GM12878 (cell line): ENCODE results near the gene TTC16. TPM values are rescaled to one million over a fixed set of nuclear protein-coding genes. Genes with fewer than 3 reads are reported as not detected.

ENCODE experiments used
- ATAC-seq: fragments of 200-7000 bp; cut with Tn5 transposase; 3 replicates; pipeline ENCODE4 v1.9.1; 2020; ENCODE audit warnings: mild to moderate bottlenecking, moderate library complexity
- BruUV-seq: library from RNA; stranded (reverse); fragments of 400-500 nt; replicated peaks from 2 replicates; lab custom pipeline; 2021; lab: Mats Ljungman, UMichigan
- CTCF ChIA-PET: fragments of 300-600 bp; sonication (Branson Sonifier 250); formaldehyde crosslinking; extraction: SDS; loops from one replicate; lab custom pipeline; 2021; ENCODE audit warnings: inconsistent platforms; lab: Yijun Ruan, JAX
- POLR2A ChIA-PET: fragments of 350-600 bp; formaldehyde crosslinking; extraction: SDS; loops from one replicate; lab custom pipeline; 2021; ENCODE audit warnings: inconsistent platforms; lab: Charles Lee
- RAD21 ChIA-PET: fragments of 300-600 bp; sonication (Branson Sonifier 250); formaldehyde crosslinking; loops from one replicate; lab custom pipeline; 2023; ENCODE audit warnings: antibody characterized with exemption; ENCODE audit not compliant: unreplicated experiment; lab: Charles Lee
- SMC1A ChIA-PET: fragments of 300-600 bp; sonication (Branson Sonifier 250); formaldehyde crosslinking; loops from one replicate; lab custom pipeline; 2023; ENCODE audit not compliant: unreplicated experiment, uncharacterized antibody; lab: Charles Lee
- DNase-seq: peaks from one replicate; pipeline ENCODE4 v3.0.0-alpha.2; 2011; ENCODE audit warnings: low read depth, low spot score
- FAIRE-seq: peaks from 3 replicates; lab custom pipeline; 2011; peaks lifted over from hg19 to GRCh38; lab: Jason Lieb, UNC
- H2AFZ ChIP-seq: 2 replicates; pipeline ENCODE4 v1.6.0; 2011; ENCODE audit warnings: low read depth, low read length, control low read depth; ENCODE audit not compliant: control insufficient read depth
- H3K27ac ChIP-seq: 2 replicates; pipeline ENCODE4 v1.5.1; 2011; ENCODE audit warnings: control low read depth; ENCODE audit not compliant: control insufficient read depth, insufficient read depth
- H3K27me3 ChIP-seq, 2 experiments: replicated peaks in 1 of 2; 2 replicates each; pipeline versions ENCODE4 v1.6.0 to v1.6.1; 2011; ENCODE audit warnings: low read length in 1 of 2; ENCODE audit not compliant: control insufficient read depth in 2 of 2, insufficient read depth in 2 of 2
- H3K36me3 ChIP-seq, 2 experiments: 2 replicates each; pipeline ENCODE4 v1.5.1; 2011; ENCODE audit warnings: low read length in 1 of 2; ENCODE audit not compliant: control insufficient read depth in 2 of 2, insufficient read depth in 2 of 2
- H3K4me1 ChIP-seq: 2 replicates; pipeline ENCODE4 v1.6.1; 2011; ENCODE audit warnings: mild to moderate bottlenecking, low read length, moderate library complexity, mixed read lengths; ENCODE audit not compliant: control insufficient read depth, insufficient read depth
- H3K4me2 ChIP-seq: 2 replicates; pipeline ENCODE4 v1.6.0; 2011; ENCODE audit warnings: control low read depth; ENCODE audit not compliant: control insufficient read depth, insufficient read depth
- H3K4me3 ChIP-seq: fragments of 200-600 bp; sonication (generic); 2 replicates; pipeline ENCODE4 v1.5.1; 2016
- H3K79me2 ChIP-seq: 2 replicates; pipeline ENCODE4 v1.6.0; 2011; ENCODE audit warnings: low read length; ENCODE audit not compliant: control insufficient read depth, insufficient read depth
- H3K9ac ChIP-seq: 2 replicates; pipeline ENCODE4 v1.8.0; 2011; ENCODE audit warnings: low read length, control low read depth, mixed read lengths; ENCODE audit not compliant: control insufficient read depth, insufficient read depth
- H3K9me3 ChIP-seq: replicated peaks from 3 replicates; pipeline ENCODE4 v1.5.1; 2011; ENCODE audit warnings: mild to moderate bottlenecking, low read length; ENCODE audit not compliant: control insufficient read depth, insufficient read depth
- H4K20me1 ChIP-seq: 2 replicates; pipeline ENCODE4 v1.6.0; 2011; ENCODE audit not compliant: control insufficient read depth, insufficient read depth
- BCL11A ChIP-seq: IDR thresholded peaks from 2 replicates; pipeline ENCODE4 v1.6.1; 2011; ENCODE audit warnings: low read depth, low read length
- BMI1 ChIP-seq: fragments of 450-650 bp; IDR thresholded peaks from 2 replicates; pipeline ENCODE4 v1.6.1; 2016; ENCODE audit warnings: mild to moderate bottlenecking, moderate library complexity, borderline replicate concordance
- CTCF ChIP-seq, 3 experiments: IDR thresholded peaks in 2 of 3; conservative IDR thresholded peaks in 1 of 3; 2 replicates each; pipeline ENCODE4 v1.5.1; 2011; ENCODE audit warnings: low read depth in 3 of 3, low read length in 3 of 3, mild to moderate bottlenecking in 3 of 3, control low read depth in 2 of 3, moderate library complexity in 2 of 3, inconsistent platforms in 1 of 3, mixed read lengths in 1 of 3; ENCODE audit not compliant: control insufficient read depth in 2 of 3, insufficient read depth in 1 of 3; ENCODE audit errors: extremely low read depth in 1 of 3
- EZH2 ChIP-seq: IDR thresholded peaks from 2 replicates; pipeline ENCODE4 v1.6.1; 2012; ENCODE audit warnings: low read depth, mild to moderate bottlenecking, control low read depth, inconsistent platforms, low read length, borderline replicate concordance; ENCODE audit not compliant: control insufficient read depth
- JUNB ChIP-seq: IDR thresholded peaks from 2 replicates; pipeline ENCODE4 v1.6.1; 2016; ENCODE audit warnings: antibody characterized with exemption, mild to moderate bottlenecking
- KAT2A ChIP-seq: conservative IDR thresholded peaks from 2 replicates; pipeline ENCODE4 v1.6.1; 2011; ENCODE audit warnings: low read depth, low read length; ENCODE audit not compliant: control insufficient read depth
- KLF5 ChIP-seq: fragments of 450-650 bp; IDR thresholded peaks from 2 replicates; pipeline ENCODE4 v1.6.1; 2014; ENCODE audit warnings: mild to moderate bottlenecking; ENCODE audit not compliant: partially characterized antibody
- NBN ChIP-seq: fragments of 450-650 bp; IDR thresholded peaks from 2 replicates; pipeline ENCODE4 v1.6.1; 2016
- NFYA ChIP-seq: IDR thresholded peaks from 2 replicates; pipeline ENCODE4 v1.6.1; 2011; ENCODE audit warnings: low read depth, mild to moderate bottlenecking, low read length, improper control_type of control experiment, borderline replicate concordance
- NFYB ChIP-seq: IDR thresholded peaks from 2 replicates; pipeline ENCODE4 v1.6.1; 2011; ENCODE audit warnings: low read depth, mild to moderate bottlenecking, low read length, improper control_type of control experiment, moderate library complexity; ENCODE audit not compliant: insufficient read depth
- NRF1 ChIP-seq: conservative IDR thresholded peaks from 2 replicates; pipeline ENCODE4 v1.6.1; 2011; ENCODE audit warnings: mild to moderate bottlenecking, low read depth, low read length, improper control_type of control experiment
- RAD51 ChIP-seq: fragments of 450-650 bp; IDR thresholded peaks from 2 replicates; pipeline ENCODE4 v1.6.1; 2016; ENCODE audit warnings: moderate library complexity, mild to moderate bottlenecking, inconsistent platforms
- RBBP5 ChIP-seq: fragments of 200-600 bp; sonication (generic); conservative IDR thresholded peaks from 2 replicates; pipeline ENCODE4 v1.6.1; 2016
- RCOR1 ChIP-seq: conservative IDR thresholded peaks from 2 replicates; pipeline ENCODE4 v1.6.1; 2012; ENCODE audit warnings: low read depth, low read length, improper control_type of control experiment
- SIX5 ChIP-seq: IDR thresholded peaks from 2 replicates; pipeline ENCODE4 v1.6.1; 2011; ENCODE audit warnings: mild to moderate bottlenecking, low read depth, low read length, moderate library complexity; ENCODE audit not compliant: severe bottlenecking
- SMAD5 ChIP-seq: IDR thresholded peaks from 2 replicates; pipeline ENCODE4 v1.6.1; 2016; ENCODE audit warnings: antibody characterized with exemption, low read depth
- TCF7 ChIP-seq: IDR thresholded peaks from 2 replicates; pipeline ENCODE4 v1.6.1; 2014; ENCODE audit warnings: antibody characterized with exemption, borderline replicate concordance
- WGBS: methylation state at CpG from one replicate; pipeline ENCODE4 v1.1.6; 2016; ENCODE audit warnings: low lambda C conversion rate; ENCODE audit not compliant: insufficient replicate concordance, insufficient coverage; ENCODE audit errors: missing lambda C conversion rate; 5-methylcytosine and 5-hydroxymethylcytosine counted together
- in situ Hi-C: fragments of 300-500 bp; cut with MboI; formaldehyde crosslinking; loops from 9 replicates; pipeline ENCODE4 v1.14.3; 2018; ENCODE audit warnings: mixed read lengths
- intact Hi-C: fragments of 100-400 bp; cut with micrococcal nuclease; formaldehyde crosslinking; loops from one replicate; pipeline ENCODE4 v1.14.2; 2022; ENCODE audit not compliant: unreplicated experiment
- polyA plus RNA-seq, 11 experiments: library from polyadenylated mRNA; depleted of rRNA in 4 of 11; unstranded in 6 of 11; stranded (reverse) in 5 of 11; fragments of >200 nt; fragmentation: Nextera tagmentation in 4 of 11; fragmentation: Illumina TruSeq in 1 of 11; extraction: Ambion mirVana in 4 of 11; extraction: Trizol in 1 of 11; gene quantifications; 1 replicate in 1 of 11; 2 replicates in 10 of 11; pipeline versions ENCODE4 v1.2.1 to v1.2.3, GENCODE V29; 2011 to 2016; ENCODE audit warnings: inconsistent platforms in 2 of 11, missing spikeins in 2 of 11, low read depth in 1 of 11
- total RNA-seq, 4 experiments: library from RNA; depleted of rRNA in 3 of 4; stranded (reverse); fragments of >200 nt in 3 of 4; fragmentation: Illumina TruSeq in 1 of 4; extraction: Trizol in 1 of 4; gene quantifications; 2 replicates each; pipeline versions ENCODE4 v1.2.1 to v1.2.3, GENCODE V29; 2013 to 2021

The TTC16 gene
- total and polyA plus RNA-seq, 10 of the 15 experiments (the other 5 are each of a cell fraction or from before 2014, with no cell fraction given), result 0.03 TPM; not detected in 9

DNA sequence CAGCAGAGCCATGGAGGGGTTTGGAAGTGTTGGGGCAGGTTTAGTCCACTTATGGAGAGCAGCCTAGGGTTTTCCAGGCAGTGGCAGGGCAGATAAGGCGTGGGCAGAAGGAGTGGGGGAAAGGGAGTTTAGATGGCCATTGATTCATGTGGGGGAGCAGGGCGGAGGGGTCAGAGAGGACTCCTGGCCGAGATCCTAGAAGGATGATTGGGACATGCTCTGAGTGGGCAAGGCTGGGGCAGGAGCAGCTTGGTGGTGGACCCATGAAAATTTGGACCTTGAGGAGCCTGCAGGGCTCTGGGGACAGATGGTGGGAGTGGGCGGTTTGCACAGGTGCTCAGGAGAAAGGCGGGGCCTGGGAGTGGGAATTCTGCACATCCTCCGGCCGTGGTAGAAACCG is 37.3 kb downstream of the TTC16 start:
- RAD21 ChIA-PET, result no interaction called here
- H3K36me3 ChIP-seq, result peaks cover 12 to 16% of the 10 kb centered on the region in 2 experiments; a peak in 3 of 4 replicates
- in situ Hi-C loops, result no loop called here

More for the DNA sequence above, 37.3 kb downstream of the TTC16 start:
- Histone ChIP-seq H3K9ac (no peak overlapping the region), H3K27ac (no peak overlapping the region), H3K9me3 (no peaks in the 10 kb centered on the region), H4K20me1 (no peaks in the 10 kb centered on the region), H3K4me1 (no peaks in the 10 kb centered on the region), H2AFZ (no peak overlapping the region), H3K27me3 (no peaks in the 10 kb centered on the region), H3K4me3 (no peak overlapping the region), H3K79me2 (no peaks in the 10 kb centered on the region), H3K4me2 (no peak overlapping the region)
- intact Hi-C loops, result no loop called here
- no peak for DNase-seq
- no TSS peak for BruUV-seq
- SMC1A ChIA-PET, result no interaction called here
- FAIRE-seq, result no peak
- CTCF ChIA-PET, result no interaction called here
- POLR2A ChIA-PET, result no interaction called here
- TF ChIP-seq NFYA (no peak), NBN (no peak), NRF1 (no peak), EZH2 (no peak), KLF5 (no peak), KAT2A (no peak), SIX5 (no peak), RBBP5 (no peak), NFYB (no peak), JUNB (no peak), TCF7 (no peak), CTCF (IDR thresholded peaks at IDR 0.05 in 2 of 3, conservative IDR thresholded peaks at IDR 0.05 in 1 of 3; ENCODE audit: control insufficient read depth in 2 of 3, extremely low read depth in 1 of 3, insufficient read depth in 1 of 3, low read depth in 3 of 3, low read length in 3 of 3) (no peak), RAD51 (no peak), BCL11A (no peak), RCOR1 (no peak), SMAD5 (no peak), BMI1 (no peak)
- WGBS, result 77% methylated on average over 8 of the region's 8 CpGs
- no peak for ATAC-seq
